HG03066 (cell line): ENCODE data around the gene TAPT1.
"Not testable (repeated sequence)": the region's sequence is repeated elsewhere in the genome, so short reads cannot be mapped to it uniquely, and the experiment has no call there.

Experiments used
- ATAC-seq: cut with Tn5 transposase; IDR thresholded peaks from one replicate; pipeline ENCODE4 v1.9.1; 2021; ENCODE audit warnings: low read depth; ENCODE audit not compliant: unreplicated experiment

The TAPT1 gene

GRCh38 chr4:16187455-16187854 lies 38.8 kb downstream of the TAPT1 start:
- ATAC-seq: no peak

GRCh38 chr4:16186986-16187385 lies 39.3 kb downstream of the TAPT1 start:
- ATAC-seq: no peak

GRCh38 chr4:16183604-16184003 lies 42.7 kb downstream of the TAPT1 start:
- no peak for ATAC-seq

GRCh38 chr4:16176621-16177020 lies 49.6 kb downstream of the TAPT1 start:
- ATAC-seq: no peak

- ATAC-seq: no peak
These were observed 54.4 kb downstream of the TAPT1 start for GRCh38 chr4:16171831-16172230.

- no peak for ATAC-seq
These were observed 56.8 kb downstream of the TAPT1 start for GRCh38 chr4:16169490-16169889.

- no peak for ATAC-seq
These were observed 57.4 kb downstream of the TAPT1 start for GRCh38 chr4:16168710-16169388.

- no peak for ATAC-seq
These were observed 58.1 kb downstream of the TAPT1 start for GRCh38 chr4:16168144-16168543.

- no peak for ATAC-seq
These were observed 60.3 kb downstream of the TAPT1 start for GRCh38 chr4:16165931-16166330.

GRCh38 chr4:16162891-16163290 lies 63.4 kb downstream of the TAPT1 start:
- no peak for ATAC-seq

- no peak for ATAC-seq
These were observed 64.3 kb downstream of the TAPT1 start for GRCh38 chr4:16161851-16162408.

GRCh38 chr4:16160457-16160856 lies 65.8 kb downstream of the TAPT1 start:
- no peak for ATAC-seq

GRCh38 chr4:16159286-16159685 lies 67.0 kb downstream of the TAPT1 start:
- no peak for ATAC-seq

GRCh38 chr4:16158504-16158852 lies 67.8 kb downstream of the TAPT1 start:
- ATAC-seq: no peak

GRCh38 chr4:16157609-16158503 lies 68.4 kb downstream of the TAPT1 start:
- ATAC-seq: no peak

GRCh38 chr4:16155528-16156169 lies 70.6 kb downstream of the TAPT1 start:
- no peak for ATAC-seq

GRCh38 chr4:16154451-16154850 lies 71.8 kb downstream of the TAPT1 start:
- no peak for ATAC-seq

GRCh38 chr4:16150716-16151115 lies 75.6 kb downstream of the TAPT1 start:
- ATAC-seq: no peak

- not testable (repeated sequence) for ATAC-seq
These were observed 81.4 kb downstream of the TAPT1 start for GRCh38 chr4:16144913-16145312.

GRCh38 chr4:16142598-16143310 lies 83.5 kb downstream of the TAPT1 start:
- ATAC-seq: no peak

GRCh38 chr4:16140879-16141249 lies 85.4 kb downstream of the TAPT1 start:
- no peak for ATAC-seq
